Stimulated activated CD8-positive, alpha-beta memory T cell treated with anti-CD3 and anti-CD28 coated beads, Interleukin-4, amount 100 ng/mL, for 4 hours (primary cell): ENCODE measurements around the gene LEF1.

ENCODE experiments used
- DNase-seq, 2 donors: peaks; one replicate each; pipeline ENCODE4 v3.0.0-alpha.2; 2020; ENCODE audit warnings: low read depth in 2 of 2, low spot score in 1 of 2

The LEF1 gene

GRCh38 chr4:108168671-108169523 lies at the start of gene LEF1:
Gene LEF1, minus strand, starts transcription at chr4:108168932. Its CDS starts 1,165 bp downstream, at chr4:108167767.
- peak; percentile 43 to 57 for DNase-seq

DNA sequence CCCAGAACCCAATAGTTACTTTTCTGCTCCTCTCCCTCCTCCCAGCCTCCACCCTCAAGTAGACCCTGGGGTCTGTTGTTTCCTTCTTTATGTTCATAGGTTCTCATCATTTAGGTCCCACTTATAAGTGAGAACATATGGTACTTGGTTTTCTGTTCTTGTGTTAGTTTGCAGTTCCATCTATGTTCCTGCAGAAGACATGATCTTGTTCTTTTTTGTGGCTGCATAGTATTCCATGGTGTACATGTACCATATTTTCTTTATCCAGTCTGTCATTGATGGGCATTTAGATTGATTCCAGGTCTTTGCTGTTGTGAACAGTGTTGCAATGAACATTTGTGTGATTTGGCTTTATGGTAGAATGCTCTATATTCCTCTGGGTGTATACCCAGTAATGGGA lies 47.8 kb upstream of the LEF1 start:
- DNase-seq = no peak

DNA sequence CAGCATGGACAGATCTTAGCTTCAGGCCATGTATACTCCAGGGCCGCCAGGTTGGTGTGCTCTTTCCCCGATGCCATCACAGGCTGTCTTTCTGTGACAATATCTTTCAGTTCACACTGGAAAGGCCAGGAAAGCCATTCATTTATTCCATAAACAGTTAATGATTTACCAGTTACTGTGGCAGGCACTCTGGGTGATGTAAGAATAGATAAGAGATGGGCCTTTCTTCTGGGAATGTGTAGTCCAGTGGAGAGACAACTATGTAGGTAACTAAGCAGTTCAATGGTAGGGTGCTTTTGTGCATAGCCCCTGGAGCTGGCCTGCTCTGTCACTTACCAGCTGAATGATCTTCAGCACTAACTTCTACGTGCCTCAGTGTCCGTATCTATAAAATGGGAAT lies 46.3 kb upstream of the LEF1 start:
- DNase-seq = no peak

- DNase-seq = no peak
Observed at GRCh38 chr4:108213723-108214122, 45.0 kb upstream of the LEF1 start.

DNA sequence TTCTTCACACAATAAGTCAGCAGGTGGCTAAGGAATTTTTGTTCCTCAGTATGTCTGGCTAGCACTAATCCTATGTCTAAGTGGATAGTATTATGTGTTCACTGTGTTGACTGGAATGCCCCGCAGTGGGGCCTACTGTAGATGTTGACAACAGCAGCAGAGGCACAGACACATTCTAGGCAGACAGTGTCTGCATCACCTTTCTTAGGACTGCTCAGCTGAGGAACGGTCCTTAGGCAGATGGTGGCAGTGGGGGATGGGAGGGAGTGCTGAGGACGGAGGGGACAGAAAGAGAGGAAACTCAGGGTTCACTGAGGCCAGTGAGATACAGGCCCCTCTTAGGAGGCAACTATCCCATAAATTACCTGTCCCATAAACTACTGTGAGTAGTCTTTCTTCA lies 44.6 kb upstream of the LEF1 start:
- DNase-seq = no peak

GRCh38 chr4:108210989-108211835 lies 42.5 kb upstream of the LEF1 start:
- DNase-seq = no peak

DNA sequence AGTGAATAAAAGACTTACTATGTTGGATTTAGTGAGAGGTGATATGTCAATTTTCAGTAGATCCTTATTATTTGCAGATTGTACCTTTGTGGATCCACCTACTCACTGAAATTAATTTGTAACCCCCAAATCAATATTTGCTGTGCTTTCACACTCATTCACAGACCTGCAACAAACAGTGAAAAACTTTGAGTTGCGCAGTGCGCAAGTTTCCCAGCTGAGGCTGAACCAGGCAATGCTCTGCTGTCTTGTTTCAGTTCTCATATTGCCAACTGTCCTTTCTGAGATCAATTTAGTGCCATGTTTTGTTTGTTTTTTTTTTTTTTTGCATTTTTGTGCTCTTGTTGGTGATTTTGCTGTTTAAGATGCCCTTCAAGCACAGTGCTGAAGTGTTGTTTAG lies 40.8 kb upstream of the LEF1 start:
- no peak for DNase-seq

DNA sequence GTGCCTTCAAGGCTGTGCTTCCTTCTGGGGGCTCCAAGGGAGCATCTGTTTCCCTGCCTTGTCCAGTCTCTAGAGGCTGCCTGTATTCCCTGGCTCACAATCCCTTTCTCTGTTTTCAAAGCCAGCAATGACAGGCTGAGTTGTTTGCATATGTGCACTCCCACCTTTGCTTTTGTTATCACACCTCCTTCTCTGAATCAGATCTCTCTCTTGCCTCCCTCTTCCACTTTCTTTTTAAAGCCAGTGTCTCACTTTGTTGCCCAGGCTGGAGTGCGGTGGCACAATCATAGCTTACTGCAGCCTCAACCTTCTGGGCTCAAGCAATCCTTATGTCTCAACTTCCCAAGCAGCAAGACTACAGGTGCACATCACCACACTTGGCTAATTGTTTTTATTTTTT lies 37.1 kb upstream of the LEF1 start:
- DNase-seq = no peak

GRCh38 chr4:108204518-108204917 lies 35.8 kb upstream of the LEF1 start:
- no peak for DNase-seq

DNA sequence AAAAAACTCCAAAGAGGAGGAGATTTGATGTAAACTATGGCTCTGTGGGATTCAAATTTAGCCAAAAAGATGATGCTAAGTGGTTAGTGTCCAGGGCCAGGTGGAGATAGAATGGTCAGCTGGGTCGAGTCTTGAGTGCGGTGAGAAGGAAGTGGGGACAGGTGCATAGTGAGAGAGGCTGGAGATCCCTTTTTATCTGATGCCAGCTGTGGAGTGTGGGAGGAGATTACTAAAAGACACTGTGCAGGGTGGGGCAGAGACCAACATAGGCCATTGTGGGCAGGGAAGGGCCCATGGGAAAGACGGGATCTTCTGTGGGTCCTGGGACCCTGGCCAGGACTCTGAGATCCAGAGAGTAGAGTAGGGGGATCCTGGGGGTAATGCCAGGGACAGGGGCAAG lies 34.6 kb upstream of the LEF1 start:
- DNase-seq = no peak

DNA sequence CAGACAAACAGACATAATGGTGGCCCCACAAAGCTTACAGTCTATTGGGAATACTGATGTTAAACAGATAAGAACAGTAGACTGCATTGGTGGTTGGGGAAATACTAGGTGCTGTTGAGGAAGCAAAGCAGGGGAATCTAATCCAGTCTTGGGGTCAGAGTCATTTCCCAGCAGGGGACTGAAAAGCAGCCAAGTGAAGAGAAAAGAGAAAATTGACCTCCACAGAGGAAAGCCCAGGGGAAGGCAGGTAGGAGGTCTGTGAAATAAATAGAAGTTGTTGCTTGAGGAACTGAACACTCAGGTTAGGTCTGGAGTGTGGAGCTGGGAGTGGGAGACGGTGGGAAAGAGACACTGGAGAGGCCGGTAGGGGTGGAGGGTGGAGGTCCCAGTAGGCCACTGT lies 33.0 kb upstream of the LEF1 start:
- no peak for DNase-seq

DNA sequence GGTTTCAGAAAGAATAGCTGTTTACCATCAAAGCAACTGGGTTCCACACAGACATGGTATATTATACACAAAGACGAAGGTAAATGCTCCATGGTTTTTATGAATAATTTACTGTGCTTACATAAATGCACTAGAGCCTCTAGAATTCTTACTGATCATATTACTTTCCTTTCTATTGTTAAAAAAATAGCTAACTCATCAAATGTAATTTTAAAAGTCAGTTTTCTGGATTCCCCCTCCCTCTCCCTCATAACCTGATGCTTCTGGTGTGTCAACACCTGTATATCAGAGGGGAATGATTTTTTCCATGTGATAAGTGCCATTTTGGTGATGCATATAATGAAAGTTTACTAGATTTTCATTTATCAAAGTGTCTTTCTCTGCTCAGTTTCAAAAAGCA lies 31.1 kb upstream of the LEF1 start:
- DNase-seq = no peak

GRCh38 chr4:108193886-108194672 lies 25.3 kb upstream of the LEF1 start:
- DNase-seq = no peak

DNA sequence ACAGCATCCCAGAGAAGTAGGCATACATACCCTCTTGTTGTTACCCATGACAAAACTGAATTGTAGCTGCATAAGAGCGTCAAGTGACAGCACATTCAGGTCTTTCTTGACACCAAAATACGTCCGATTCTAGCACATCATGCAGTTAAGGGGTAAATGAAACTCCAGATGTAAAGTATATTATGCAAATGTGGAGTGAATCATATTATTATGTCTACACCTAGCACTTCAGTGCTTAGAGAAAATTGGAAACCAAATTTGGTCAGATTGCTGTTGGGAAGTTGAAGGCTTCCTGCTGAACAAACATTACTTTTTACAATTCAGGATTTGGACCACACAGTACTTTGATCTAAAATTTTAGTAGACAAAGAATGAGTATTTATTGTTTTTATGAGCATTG lies 24.2 kb upstream of the LEF1 start:
- no peak for DNase-seq

- DNase-seq = no peak
Observed at GRCh38 chr4:108192056-108192455, 23.3 kb upstream of the LEF1 start.

GRCh38 chr4:108191269-108191914 lies 22.7 kb upstream of the LEF1 start:
- no peak for DNase-seq

DNA sequence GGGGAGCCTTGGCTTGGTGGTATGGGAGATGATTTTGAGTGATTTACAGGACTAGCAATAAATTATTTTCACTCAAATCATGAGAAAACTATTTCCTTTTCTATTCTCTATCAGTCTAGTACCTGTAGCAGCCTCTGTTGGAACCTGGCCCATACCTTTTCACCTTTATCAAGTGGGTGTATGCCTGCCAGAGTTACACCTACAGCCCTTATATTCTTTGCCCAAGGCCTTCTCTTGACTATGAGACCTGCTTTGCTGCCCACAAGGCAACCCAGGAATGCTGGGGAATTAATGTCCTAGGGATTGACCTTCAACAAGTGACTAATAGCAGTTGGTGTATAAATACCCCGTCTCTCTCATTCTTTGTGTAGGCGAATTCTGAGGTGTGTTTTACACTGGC lies 20.0 kb upstream of the LEF1 start:
- DNase-seq = no peak

DNA sequence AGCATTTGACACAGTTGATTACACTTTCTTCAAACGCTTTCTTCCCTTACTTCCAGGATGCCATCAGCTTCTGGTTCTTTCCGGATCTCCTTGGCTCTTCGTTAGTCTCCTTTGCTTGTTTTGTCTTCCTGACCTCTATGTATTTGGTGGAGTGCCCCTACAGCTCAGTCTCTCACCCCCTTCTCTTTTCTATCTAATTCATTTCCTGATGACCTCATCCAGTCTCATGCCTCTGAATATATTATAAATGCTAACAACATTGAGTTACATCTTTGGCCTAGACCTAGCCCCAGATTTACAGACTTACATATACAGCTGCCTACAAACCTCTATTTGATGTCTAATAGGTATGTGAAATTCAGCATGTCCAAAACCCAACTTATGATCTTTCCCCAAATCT lies 16.5 kb upstream of the LEF1 start:
- DNase-seq = no peak

- DNase-seq = no peak
Observed at GRCh38 chr4:108184453-108185049, 15.8 kb upstream of the LEF1 start.

DNA sequence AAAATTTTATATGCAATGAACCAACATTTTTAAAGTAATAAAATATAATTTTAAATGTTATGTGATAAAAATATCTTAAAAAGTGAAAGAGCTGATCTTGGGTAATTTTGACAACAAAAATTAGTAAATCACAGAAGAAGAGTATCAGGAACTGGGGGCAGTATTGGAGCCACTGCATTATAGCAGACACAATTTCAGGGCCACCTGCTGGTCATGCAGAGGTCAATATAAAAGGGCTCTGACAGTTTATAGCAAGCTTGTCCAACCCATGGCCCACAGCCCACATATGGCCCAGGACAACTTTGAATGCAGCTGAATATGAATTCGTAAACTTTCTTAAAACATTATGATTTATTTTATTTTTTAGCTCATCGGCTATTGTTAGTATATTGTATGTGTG lies 13.0 kb upstream of the LEF1 start:
- DNase-seq = no peak

DNA sequence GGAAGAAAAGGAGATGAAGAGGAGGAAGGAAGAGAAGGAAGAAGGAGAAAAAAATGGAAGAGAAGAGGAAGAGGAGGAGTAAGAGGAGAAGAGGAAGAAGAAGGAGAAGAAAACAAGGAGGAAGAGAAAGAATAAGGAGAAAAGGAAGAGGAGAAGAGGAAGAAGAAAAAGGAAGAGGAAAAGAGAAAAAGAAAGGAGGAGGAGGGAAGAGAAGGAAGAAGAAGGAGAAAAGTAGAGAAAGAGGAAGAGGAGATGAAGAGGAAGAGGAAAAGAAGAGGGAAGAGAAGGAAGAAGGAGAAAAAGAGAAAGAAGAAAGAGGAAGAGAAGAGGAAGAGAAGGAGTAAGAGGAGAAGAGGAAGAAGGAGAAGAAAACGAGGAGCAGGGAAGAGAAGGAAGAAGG lies 11.8 kb upstream of the LEF1 start:
- no peak for DNase-seq
